GM12892 (cell line): Measurements from ENCODE around the gene ABHD15.

Source experiments
- POLR2A ChIP-seq: IDR thresholded peaks from 2 replicates; pipeline ENCODE4 v1.6.1; 2011; ENCODE audit warnings: low read depth, low read length, control low read depth
- POLR2AphosphoS5 ChIP-seq: IDR thresholded peaks from 2 replicates; pipeline ENCODE4 v1.6.1; 2011; ENCODE audit warnings: low read depth, low read length, control low read depth
- TAF1 ChIP-seq: IDR thresholded peaks from 2 replicates; pipeline ENCODE4 v1.6.1; 2011; ENCODE audit warnings: low read depth, mild to moderate bottlenecking, control low read depth, low read length, borderline replicate concordance

DNA sequence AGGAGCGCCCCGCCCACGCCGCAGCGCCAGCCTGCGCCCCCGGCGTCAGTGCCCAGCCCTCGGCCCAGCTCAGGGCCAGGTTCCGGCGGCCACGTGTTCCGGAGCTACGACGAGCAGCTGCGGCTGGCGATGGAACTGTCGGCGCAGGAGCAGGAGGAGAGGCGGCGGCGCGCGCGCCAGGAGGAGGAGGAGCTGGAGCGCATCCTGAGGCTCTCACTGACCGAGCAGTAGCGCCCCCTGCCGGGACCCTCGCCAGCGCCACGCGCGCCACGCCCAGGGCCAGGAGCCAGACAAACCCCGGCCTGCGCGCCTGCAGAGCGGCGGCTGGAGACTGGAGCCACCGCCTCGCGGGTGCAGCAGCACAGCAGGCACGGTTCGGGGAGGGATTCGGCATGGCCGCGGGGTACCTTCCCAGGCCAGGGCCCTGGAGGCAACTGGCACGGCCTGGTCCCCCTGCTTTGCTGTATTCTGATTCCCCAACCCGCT is 46.6 kb upstream of the ABHD15 start:
- no peak for TF ChIP-seq POLR2A
- no peak for TF ChIP-seq POLR2AphosphoS5
- no peak for TF ChIP-seq TAF1
